Measurements from ENCODE around the gene ZNF550. TPM values are rescaled to one million over a fixed set of nuclear protein-coding genes. Genes with fewer than 3 reads are reported as not detected.

ZNF550 gene
- total and polyA plus RNA-seq, 2 of the 13 experiments (the other 11 are each of a cell fraction or from before 2014, with no cell fraction given): 8.6 to 9.1 TPM

GRCh38 chr19:57559008-57559403 lies 657 bp downstream of the ZNF550 start (continued):
- TF ChIP-seq FOXO4 (CRISPR knock-in tag; conservative IDR thresholded peaks at IDR 0.05): no peak
- 0 out of 4 replicates have a peak, but pooled peaks of 1 of the 2 experiments have one; percentile 13 for TF ChIP-seq HMGXB4 (CRISPR knock-in tag; IDR thresholded peaks at IDR 0.05; ENCODE audit: borderline replicate concordance in 1 of 2, low read depth in 1 of 2)
- no peak for TF ChIP-seq ZNF563 (CRISPR knock-in tag; IDR thresholded peaks at IDR 0.05)
- no peak for TF ChIP-seq WIZ (CRISPR knock-in tag; IDR thresholded peaks at IDR 0.05)
- no peak for TF ChIP-seq SATB2 (CRISPR knock-in tag; IDR thresholded peaks at IDR 0.05)
- TF ChIP-seq MAZ (IDR thresholded peaks at IDR 0.05; ENCODE audit: borderline replicate concordance, low read depth, low read length): no peak
- no peak for TF ChIP-seq MAZ (CRISPR knock-in tag; IDR thresholded peaks at IDR 0.05; ENCODE audit: low read depth)
- no peak for TF ChIP-seq ADNP (CRISPR knock-in tag; IDR thresholded peaks at IDR 0.05)
- TF ChIP-seq ISX (CRISPR knock-in tag; conservative IDR thresholded peaks at IDR 0.05): no peak
- TF ChIP-seq STAG1 (CRISPR knock-in tag; IDR thresholded peaks at IDR 0.05): no peak
- no peak for TF ChIP-seq GATAD2A (CRISPR knock-in tag; IDR thresholded peaks at IDR 0.05)
- TF ChIP-seq RAD51 (IDR thresholded peaks at IDR 0.05; ENCODE audit: borderline replicate concordance): no peak
- no peak for TF ChIP-seq NFE2 (CRISPR knock-in tag; IDR thresholded peaks at IDR 0.05)
- no peak for TF ChIP-seq CREM (IDR thresholded peaks at IDR 0.05)
- no peak for TF ChIP-seq CREM (CRISPR knock-in tag; IDR thresholded peaks at IDR 0.05)
- TF ChIP-seq ZNF143 (CRISPR knock-in tag; IDR thresholded peaks at IDR 0.05): no peak
- TF ChIP-seq HNRNPL (IDR thresholded peaks at IDR 0.05; ENCODE audit: low read depth, low read length): no peak
- TF ChIP-seq DMAP1 (CRISPR knock-in tag; IDR thresholded peaks at IDR 0.05): 0 out of 2 replicates have a peak, but pooled peaks have one; percentile 8
- TF ChIP-seq LBX2 (CRISPR knock-in tag; IDR thresholded peaks at IDR 0.05; ENCODE audit: borderline replicate concordance): no peak
- TF ChIP-seq MYPOP (CRISPR knock-in tag; IDR thresholded peaks at IDR 0.05): peak; percentile 54; the same call in 1 of the 2 replicates
- TF ChIP-seq ZNF562 (CRISPR knock-in tag; IDR thresholded peaks at IDR 0.05; ENCODE audit: borderline replicate concordance): no peak
- no peak for TF ChIP-seq ATF2 (CRISPR knock-in tag; IDR thresholded peaks at IDR 0.05)
- TF ChIP-seq ZNF136 (CRISPR knock-in tag; IDR thresholded peaks at IDR 0.05; ENCODE audit: low read depth): no peak
- no peak for TF ChIP-seq SMAD9 (CRISPR knock-in tag; IDR thresholded peaks at IDR 0.05)
- TF ChIP-seq ZNF558 (CRISPR knock-in tag; IDR thresholded peaks at IDR 0.05; ENCODE audit: borderline replicate concordance): no peak
- TF ChIP-seq SALL2 (CRISPR knock-in tag; IDR thresholded peaks at IDR 0.05): no peak
- no peak for TF ChIP-seq MED8 (CRISPR knock-in tag; IDR thresholded peaks at IDR 0.05; ENCODE audit: insufficient replicate concordance)
- TF ChIP-seq ZNF781 (CRISPR knock-in tag; IDR thresholded peaks at IDR 0.05; ENCODE audit: borderline replicate concordance, not compliant biosample characterization): no peak

Measured in HepG2 (cell line).